Epithelial cell of proximal tubule (primary cell): ENCODE results near the gene ZNF76. TPM values are rescaled to one million over a fixed set of nuclear protein-coding genes. Genes with fewer than 3 reads are reported as not detected.

Experiments used
- DNase-seq: peaks from one replicate; pipeline ENCODE4 v3.0.0-alpha.2; 2011; ENCODE audit warnings: low read depth
- H3K4me3 ChIP-seq: 2 replicates; pipeline ENCODE4 v1.5.1; 2011; ENCODE audit warnings: low read depth, mild to moderate bottlenecking, low read length
- CTCF ChIP-seq: conservative IDR thresholded peaks from 2 replicates; pipeline ENCODE4 v1.5.1; 2012; ENCODE audit warnings: low read depth, mild to moderate bottlenecking, low read length
- total RNA-seq: library from RNA; depleted of rRNA; stranded (reverse); fragments of >200 nt; gene quantifications from 2 replicates; pipeline ENCODE4 v1.2.3, GENCODE V29; 2015

ZNF76 gene
- total RNA-seq, 1 donor from 2014 or later = 11.5 TPM

GRCh38 chr6:35242906-35243305 lies 16.6 kb upstream of the ZNF76 start:
- no peak for DNase-seq
- H3K4me3 ChIP-seq = no peak overlapping the region
- TF ChIP-seq CTCF = no peak

GRCh38 chr6:35243386-35243958 lies 16.1 kb upstream of the ZNF76 start:
- no peak for DNase-seq
- TF ChIP-seq CTCF = no peak
- no peak overlapping the region for H3K4me3 ChIP-seq

- TF ChIP-seq CTCF = no peak
- DNase-seq = no peak
- H3K4me3 ChIP-seq = no peak overlapping the region
These were observed 15.0 kb upstream of the ZNF76 start for GRCh38 chr6:35244551-35244950.

GRCh38 chr6:35247642-35248231 lies 11.8 kb upstream of the ZNF76 start:
- no peak for DNase-seq
- no peak for TF ChIP-seq CTCF
- no peak overlapping the region for H3K4me3 ChIP-seq

GRCh38 chr6:35248300-35248699 lies 11.2 kb upstream of the ZNF76 start:
- no peak for TF ChIP-seq CTCF
- no peak overlapping the region for H3K4me3 ChIP-seq
- no peak for DNase-seq

GRCh38 chr6:35248965-35249364 lies 10.6 kb upstream of the ZNF76 start:
- no peak for TF ChIP-seq CTCF
- DNase-seq = no peak
- no peak overlapping the region for H3K4me3 ChIP-seq

- H3K4me3 ChIP-seq = no peak overlapping the region
- TF ChIP-seq CTCF = no peak
- DNase-seq = no peak
These were observed 7.6 kb upstream of the ZNF76 start for GRCh38 chr6:35251949-35252348.
